RWPE1 (cell line): ENCODE measurements around the gene SULT1A2.
"Not testable (repeated sequence)": the region's sequence is repeated elsewhere in the genome, so short reads cannot be mapped to it uniquely, and the experiment has no call there.

Source experiments
- CTCF ChIA-PET: fragments of 350-600 bp; sonication (Branson Sonifier 250); formaldehyde crosslinking; extraction: SDS; loops from one replicate; lab custom pipeline; 2021; lab: Yijun Ruan, JAX
- POLR2A ChIA-PET: fragments of 400-600 bp; formaldehyde crosslinking; extraction: SDS; loops from one replicate; lab custom pipeline; 2020; ENCODE audit warnings: antibody characterized with exemption; ENCODE audit not compliant: low non-redundant PET; lab: Yijun Ruan, JAX
- DNase-seq: peaks from one replicate; pipeline ENCODE4 v3.0.0; 2012; ENCODE audit warnings: low spot score
- H3K27ac ChIP-seq: fragments of 450-650 bp; 2 replicates; pipeline ENCODE4 v1.5.1; 2017
- CTCF ChIP-seq: fragments of 450-650 bp; conservative IDR thresholded peaks from 2 replicates; pipeline ENCODE4 v1.5.1; 2017; ENCODE audit warnings: low read depth, mild to moderate bottlenecking

SULT1A2 gene

GRCh38 chr16:28606291-28607115, 9.7 kb upstream of the SULT1A2 start:
- TF ChIP-seq CTCF = no peak
- ChIA-PET CTCF (no interaction called here), POLR2A (no interaction called here)
- H3K27ac ChIP-seq = no peak overlapping the region
- DNase-seq = no peak

DNA sequence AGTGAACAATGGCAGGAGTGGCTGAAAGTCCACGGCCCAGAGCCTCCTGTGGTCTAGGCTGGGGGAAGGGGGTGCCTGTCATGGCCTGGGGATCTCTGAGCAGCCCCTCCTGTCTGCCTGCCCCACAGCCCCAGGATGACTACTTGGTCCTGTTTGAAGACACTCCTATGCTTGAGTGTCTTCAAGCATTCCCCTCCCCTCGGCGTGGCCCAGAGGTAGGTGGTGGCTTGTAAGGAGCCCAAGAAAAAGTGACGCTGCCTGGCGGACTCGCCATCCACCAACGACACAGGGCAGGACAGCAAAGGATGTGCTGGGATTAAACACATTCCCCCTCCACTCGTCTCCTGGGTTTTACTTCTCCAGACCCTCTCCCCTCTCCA, 7.3 kb upstream of the SULT1A2 start:
- H3K27ac ChIP-seq = no peak overlapping the region
- TF ChIP-seq CTCF = no peak
- CTCF ChIA-PET = no interaction called here
- no peak for DNase-seq
- POLR2A ChIA-PET = no interaction called here

DNA sequence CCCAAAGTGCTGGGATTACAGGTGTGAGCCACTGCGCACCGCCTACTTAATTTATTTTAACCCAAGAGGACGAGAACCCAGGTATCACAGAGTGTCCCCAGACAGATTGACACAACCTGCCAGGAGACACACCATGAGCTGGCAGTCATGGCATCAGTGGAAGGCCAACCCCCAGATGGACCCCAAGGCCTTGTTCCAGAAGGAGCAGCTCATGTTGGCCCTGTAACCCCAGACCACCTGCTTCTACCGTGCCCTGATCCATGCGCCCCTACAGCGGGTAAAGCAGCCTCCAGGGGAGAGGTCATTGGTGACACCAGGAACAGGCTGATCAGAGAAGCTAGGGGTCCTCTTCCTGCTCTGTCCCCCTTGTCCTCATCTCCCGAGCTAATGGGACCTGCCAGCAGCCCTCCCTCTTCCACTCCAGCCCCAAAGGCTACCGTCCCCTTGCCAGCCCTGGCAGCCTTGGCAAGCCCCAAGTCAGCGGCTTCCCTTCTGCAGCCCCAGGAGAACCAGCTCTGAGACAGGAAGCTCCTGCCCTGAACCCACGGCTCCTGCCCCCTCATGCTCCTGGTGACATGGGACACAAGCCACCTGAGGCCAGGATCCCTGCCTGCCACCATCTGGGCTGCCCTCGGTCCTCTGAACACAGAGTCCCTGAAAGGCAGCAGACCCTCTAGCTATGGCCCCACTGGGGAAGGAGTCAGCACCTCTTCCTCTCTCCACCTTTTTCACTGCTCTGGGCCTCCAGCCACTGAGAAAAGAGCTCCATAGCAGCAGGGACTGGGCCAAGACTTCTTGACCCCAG, 6.7 kb upstream of the SULT1A2 start:
- ChIA-PET POLR2A (no interaction called here), CTCF (interaction anchor here (0.7 kb wide), 1 partner anchor 17 kb away, joined by 6 read pairs; no protein-coding TSS in a partner anchor)
- no peak for TF ChIP-seq CTCF
- no peak overlapping the region for H3K27ac ChIP-seq
- no peak for DNase-seq

GRCh38 chr16:28602529-28602928, 5.7 kb upstream of the SULT1A2 start:
- ChIA-PET POLR2A (no interaction called here), CTCF (no interaction called here)
- TF ChIP-seq CTCF = no peak
- H3K27ac ChIP-seq = no peak overlapping the region
- DNase-seq = no peak

GRCh38 chr16:28602062-28602461, 5.2 kb upstream of the SULT1A2 start:
- CTCF ChIA-PET, DNase-seq, POLR2A ChIA-PET, H3K27ac ChIP-seq: not testable (repeated sequence)

DNA sequence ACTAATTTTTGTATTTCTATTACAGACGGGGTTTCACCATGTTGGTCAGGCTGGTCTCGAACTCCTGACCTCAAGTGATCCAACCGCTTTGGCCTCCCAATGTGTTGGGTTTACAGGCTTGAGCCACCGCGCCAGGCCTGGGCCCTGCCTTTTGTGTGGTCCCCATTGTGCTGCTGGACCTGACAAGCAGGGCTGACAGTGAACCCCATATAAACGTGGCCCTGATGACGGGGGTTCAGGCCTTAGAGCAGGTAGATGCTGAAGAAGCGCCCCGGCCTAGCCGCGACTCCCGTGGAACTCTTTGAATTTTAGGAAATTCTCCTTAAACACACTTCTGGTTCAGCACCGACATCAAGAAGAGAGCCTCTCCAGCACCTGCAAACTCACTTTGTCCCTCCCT, 4.7 kb upstream of the SULT1A2 start:
- DNase-seq, H3K27ac ChIP-seq, POLR2A ChIA-PET, CTCF ChIA-PET: not testable (repeated sequence)

DNA sequence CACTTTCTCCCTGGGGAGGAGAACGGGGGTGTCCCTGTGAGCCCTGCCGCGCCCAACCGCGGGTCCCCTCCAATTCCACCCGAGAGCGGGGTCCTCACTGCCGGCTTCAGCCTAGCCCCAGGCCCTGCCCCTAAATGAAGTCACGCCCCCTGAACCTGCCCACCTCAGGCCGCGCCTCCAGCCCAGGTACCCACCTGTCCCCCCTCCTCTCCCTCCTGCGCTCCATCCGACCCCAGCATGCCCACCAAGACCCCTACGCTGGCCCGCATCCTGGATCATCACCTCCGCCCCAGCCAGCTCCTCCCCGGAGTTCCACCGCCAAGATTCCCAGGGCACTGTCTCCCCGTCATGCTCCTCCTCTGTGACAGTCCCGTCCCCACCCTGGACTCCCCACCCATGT, 4.1 kb upstream of the SULT1A2 start:
- POLR2A ChIA-PET, CTCF ChIA-PET: not testable (repeated sequence)

GRCh38 chr16:28599377-28600285, 2.8 kb upstream of the SULT1A2 start:
- CTCF ChIA-PET, DNase-seq, H3K27ac ChIP-seq, POLR2A ChIA-PET: not testable (repeated sequence)

More for the DNA sequence above, 4.1 kb upstream of the SULT1A2 start:
- H3K27ac ChIP-seq, DNase-seq: not testable (repeated sequence)
